NCI-H526 treated with DMSO at 0.1 percent for 48 hours (cell line): ENCODE data around the gene ARHGAP42.

Experiments used
- DNase-seq: peaks from one replicate; lab custom pipeline; 2025; lab: John Stamatoyannopoulos, UW

ARHGAP42 gene

DNA sequence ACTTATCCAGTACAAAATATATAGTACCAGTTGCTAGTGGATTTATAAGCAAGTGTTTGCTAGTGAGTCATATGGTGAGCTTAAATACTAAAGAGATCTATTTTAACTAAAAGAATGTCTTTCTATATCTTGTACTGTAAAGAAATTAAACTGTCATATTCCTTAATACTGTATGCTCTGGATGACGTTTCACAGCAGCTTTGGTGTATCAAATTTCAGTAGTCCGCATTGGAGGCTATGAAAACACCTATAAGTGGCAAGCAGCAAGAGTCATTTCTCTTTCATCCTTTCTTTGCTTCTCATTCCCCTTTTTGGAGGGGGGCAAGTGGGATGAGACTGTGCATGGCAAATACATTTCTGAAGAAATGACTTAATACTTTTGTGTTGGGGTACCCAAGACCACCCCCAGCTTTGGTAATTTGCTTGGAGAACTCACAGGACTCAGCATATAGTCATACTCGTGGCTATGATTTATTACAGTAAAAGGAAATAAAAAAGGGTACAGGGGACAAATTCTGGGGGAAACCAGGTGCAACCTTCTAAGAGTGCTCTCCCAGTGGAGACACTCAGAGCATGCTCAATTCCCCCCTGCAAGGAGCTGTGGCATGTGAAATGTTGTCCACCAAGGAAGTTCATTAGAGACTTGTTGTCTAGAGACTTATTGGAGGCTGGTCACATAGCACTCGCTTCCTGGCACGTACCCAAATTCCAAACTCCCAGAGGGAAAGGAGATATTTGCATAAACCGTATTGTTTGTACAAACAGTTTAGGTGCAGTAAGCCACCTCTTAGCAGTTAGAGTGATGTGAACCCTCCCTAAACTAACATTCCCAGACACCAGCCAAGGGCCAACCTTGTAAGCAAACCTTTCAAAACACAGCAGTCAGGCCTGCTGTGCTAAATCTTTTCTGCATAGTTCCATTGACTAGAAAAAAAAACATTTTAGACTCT lies 231.7 kb downstream of the ARHGAP42 start:
- DNase-seq, result peak; percentile 99

- DNase-seq, result no peak
These were observed 233.5 kb downstream of the ARHGAP42 start for GRCh38 chr11:100920593-100920992.

- no peak for DNase-seq
These were observed 235.0 kb downstream of the ARHGAP42 start for GRCh38 chr11:100922121-100922520.

DNA sequence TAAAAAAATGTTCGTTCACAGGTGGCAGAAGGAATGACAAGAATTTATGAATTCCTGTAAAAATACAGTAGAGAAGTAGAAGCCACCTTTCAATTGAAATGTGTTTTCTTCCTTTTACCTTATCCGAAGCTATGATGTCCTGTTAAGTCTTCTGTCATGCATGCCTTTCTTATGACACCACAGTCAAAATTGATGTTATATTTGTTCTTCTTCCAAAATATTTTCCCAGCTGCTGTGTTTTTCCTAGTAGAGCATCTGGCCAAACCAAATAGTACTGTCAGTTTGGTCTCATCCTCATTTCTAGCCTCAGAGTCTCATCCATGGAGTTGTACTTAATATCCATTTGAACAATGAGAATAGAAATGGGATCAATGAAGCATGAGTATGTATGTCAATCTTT lies 236.5 kb downstream of the ARHGAP42 start:
- no peak for DNase-seq

DNA sequence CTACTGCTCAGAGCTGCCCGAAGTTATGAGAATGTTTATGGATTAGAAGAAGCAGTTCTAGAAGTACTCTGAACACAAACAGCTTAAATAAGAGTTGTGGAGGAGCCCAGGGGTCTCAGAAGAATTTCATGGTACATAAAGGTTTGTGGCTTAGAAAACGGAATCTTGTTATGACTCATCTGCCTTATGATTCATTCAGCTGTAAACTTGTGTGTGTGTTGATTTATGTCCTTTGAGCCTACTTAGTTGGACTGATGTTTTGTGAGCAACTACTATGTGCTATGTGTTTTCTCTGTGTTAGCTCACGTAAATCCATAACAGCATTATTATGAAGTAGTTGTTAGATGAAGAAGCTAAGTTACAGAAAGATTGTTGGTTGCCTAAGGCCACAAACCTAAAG lies 238.8 kb downstream of the ARHGAP42 start:
- DNase-seq, result no peak

- no peak for DNase-seq
These were observed 240.5 kb downstream of the ARHGAP42 start for GRCh38 chr11:100927579-100927978.

DNA sequence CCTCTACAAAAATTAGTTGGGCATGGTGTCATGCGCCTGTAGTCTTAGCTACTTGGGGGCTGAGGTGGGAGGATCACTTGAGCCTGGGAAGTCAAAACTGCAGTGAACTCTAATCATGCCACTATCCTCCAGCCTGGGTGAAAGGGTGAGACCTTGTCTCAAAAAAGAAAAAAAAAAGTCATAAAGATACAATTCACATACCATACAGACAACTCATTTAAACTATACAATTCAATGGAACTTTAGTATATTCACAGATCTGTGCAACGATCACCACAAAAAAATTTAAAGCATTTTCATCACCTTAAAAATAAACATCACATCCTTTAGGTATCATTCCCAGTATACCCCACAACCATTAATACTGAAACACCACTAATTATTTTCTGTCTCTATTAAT lies 241.3 kb downstream of the ARHGAP42 start:
- no peak for DNase-seq

DNA sequence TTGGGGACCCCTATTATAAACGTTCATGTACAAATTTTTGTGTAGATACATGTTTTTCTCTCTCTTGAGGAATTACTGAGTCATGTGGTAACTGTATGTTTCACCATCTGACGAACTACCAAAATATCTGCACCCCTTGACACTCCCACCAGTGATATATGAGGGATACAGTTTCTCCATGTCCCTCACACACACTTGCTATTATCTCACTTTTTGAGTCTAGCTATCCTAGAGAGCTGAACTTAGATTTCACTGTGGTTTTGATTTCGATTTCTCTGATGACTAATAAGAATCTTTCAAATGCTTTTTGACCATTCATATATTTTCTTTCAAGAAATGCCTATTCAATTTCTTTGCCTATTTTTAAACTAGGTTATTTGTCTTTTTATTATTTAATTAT lies 242.3 kb downstream of the ARHGAP42 start:
- no peak for DNase-seq

- peak; percentile 66 for DNase-seq
These were observed 243.2 kb downstream of the ARHGAP42 start for GRCh38 chr11:100930185-100930778.

DNA sequence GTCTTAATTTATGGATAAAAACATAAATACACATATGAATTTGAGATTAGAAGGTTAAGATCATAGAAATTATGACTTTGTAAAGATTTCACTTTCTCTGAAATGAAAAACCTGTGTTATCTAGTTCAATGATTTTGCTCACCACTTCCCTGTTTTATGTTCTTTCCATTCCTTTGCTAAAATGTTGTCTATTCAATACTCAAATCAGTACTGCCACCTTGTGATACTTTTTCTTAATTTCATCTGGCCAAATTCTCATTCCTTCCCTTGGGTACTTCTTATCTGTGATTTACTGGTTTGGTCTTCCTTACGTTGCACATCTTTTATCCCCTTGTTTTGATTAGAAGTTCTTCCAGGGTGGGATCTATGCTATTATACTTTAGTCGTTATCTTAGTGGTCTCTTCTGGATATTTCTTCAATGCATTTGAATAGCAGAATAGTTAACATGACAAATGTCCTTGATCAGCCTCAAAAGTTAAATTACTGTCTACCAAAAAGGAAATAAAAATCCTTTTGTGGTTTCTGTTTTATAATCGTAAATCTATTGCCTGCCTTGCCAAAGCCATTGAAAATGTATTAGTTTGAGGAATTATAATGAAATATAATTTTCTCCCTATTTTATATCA lies 245.5 kb downstream of the ARHGAP42 start:
- DNase-seq, result peak; percentile 67

GRCh38 chr11:100936781-100937180 lies 249.7 kb downstream of the ARHGAP42 start:
- no peak for DNase-seq

DNA sequence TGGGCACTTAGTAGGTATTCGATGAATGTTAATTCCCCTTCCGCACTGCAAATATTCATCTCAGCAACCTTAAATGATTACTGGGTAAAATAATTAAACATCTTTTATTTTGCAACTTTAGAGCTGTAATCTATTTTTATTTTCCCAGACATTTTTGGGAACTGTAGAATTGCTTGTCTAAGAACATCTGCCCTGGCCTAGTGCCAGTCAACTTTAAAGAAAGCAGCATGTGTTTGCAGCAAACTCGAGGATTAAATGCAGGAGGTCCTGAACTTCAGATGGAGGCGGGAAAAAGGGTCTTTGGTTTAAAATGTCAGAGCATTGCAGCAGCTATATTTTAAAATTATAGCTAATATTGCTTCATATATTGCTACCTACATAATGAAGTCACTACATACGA lies 252.5 kb downstream of the ARHGAP42 start:
- no peak for DNase-seq

GRCh38 chr11:100940111-100940510 lies 253.0 kb downstream of the ARHGAP42 start:
- DNase-seq, result no peak

DNA sequence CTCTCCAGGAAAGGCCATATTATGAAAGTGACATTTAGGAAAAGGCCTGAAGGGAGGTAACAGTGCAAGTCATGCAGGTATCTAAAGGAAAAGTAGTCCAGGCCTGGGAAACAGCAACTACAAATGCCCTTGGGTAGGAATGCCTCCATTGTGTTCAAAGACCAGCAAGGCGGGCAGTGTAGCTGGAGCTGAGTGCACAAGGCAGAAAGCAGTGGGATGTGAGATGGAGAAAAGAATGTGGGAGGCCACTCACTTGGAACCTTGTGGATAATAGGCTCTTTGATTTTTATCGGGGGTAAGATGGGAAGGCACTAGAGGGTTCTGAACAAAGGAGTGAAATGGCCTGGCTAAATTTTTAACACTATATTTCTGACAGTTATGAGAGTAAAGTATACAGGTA lies 253.9 kb downstream of the ARHGAP42 start:
- DNase-seq, result no peak

DNA sequence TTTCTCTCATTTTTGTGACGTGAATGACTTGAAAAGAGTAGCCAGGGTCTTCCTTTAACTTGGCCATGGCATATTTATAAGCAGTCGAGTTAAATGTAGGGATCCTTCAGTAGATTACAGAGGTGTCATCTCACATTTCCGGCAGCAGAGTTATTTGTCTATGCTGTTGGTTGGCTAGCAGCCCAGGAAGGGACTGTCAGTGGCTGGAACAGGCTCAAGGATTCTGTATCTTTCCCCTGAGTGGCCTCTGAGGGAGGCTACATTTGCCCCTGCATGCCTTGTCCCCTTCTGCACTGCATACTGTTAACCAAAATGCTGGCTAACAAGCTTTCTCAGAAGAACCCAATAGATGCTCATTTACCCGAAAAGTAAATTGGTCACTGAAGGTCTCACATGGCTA lies 254.9 kb downstream of the ARHGAP42 start:
- DNase-seq, result no peak

GRCh38 chr11:100948936-100949335 lies 261.8 kb downstream of the ARHGAP42 start:
- no peak for DNase-seq

DNA sequence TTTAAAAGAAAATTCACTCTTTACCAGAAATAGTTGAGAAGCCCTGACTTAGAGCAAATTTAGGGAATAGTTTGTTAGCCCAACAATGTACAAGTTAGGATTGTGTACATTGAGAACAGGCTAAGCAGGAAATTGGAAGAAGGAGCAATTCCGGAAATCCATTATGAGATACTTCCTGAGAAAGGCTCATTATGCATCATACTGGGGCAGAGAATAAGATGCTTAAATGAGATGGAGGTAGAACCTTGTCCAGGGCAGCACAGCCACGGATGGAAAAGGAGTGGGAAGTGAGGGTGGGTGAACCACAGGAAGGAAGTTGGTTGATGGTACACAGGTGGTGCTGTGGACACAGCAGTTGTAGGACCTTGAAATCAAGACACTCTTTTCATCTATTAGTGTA lies 262.4 kb downstream of the ARHGAP42 start:
- DNase-seq, result no peak

DNA sequence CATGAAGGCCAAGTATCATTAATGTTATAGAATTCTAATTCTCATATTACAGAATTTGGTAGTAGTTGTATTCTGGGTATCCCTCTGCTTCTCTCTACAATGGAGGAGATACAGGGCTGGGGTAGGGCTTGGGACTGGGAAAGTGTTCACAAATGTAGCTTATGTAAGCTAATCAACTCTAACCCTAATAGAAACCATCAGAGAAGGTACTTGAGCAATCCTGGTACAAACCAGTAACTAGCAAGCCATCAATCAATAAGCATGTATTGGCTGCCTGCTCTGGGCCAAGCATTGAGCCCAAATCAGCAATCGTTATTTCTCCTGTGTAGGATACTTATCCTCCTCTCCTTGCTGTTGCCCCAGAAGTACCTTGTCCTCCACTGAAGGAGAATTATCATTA lies 268.2 kb downstream of the ARHGAP42 start:
- no peak for DNase-seq

GRCh38 chr11:100956351-100956750 lies 269.3 kb downstream of the ARHGAP42 start:
- DNase-seq, result no peak

DNA sequence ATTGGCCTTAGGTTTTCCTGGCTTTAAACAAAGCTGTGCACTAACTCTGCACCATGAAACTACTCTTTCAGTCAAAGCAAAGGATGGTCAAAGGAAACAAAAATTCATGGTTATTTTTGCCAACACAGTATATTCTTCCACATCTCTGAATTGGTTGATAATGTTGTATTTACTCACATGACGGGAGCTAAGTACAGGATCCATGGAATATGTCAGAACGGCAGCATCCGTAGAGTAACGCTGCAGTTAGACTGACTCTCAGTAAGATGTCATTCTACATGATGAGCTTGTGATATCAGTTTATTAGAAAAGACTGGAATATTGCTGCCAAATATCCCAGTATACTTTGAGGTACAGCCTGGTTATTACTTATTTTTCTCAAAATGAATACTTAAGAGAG lies 270.4 kb downstream of the ARHGAP42 start:
- DNase-seq, result no peak

DNA sequence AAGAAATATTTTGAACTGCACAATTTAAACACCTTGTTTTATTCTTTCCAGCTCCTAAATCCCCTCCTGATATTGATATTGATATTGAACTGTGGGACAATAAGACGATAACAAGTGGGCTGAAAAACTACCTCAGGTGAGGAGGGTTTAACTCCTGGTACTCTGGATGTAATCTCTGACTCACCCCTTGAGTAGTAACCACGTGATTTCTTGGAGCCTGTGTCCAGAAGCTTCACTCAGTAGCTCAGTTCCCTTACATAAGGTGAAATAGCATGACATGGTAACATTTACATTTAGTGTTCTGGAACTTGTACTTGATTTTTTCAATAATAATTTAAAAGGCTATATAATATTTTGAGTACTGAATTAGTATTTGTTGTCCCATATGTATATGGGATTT lies 274.5 kb downstream of the ARHGAP42 start:
- no peak for DNase-seq

DNA sequence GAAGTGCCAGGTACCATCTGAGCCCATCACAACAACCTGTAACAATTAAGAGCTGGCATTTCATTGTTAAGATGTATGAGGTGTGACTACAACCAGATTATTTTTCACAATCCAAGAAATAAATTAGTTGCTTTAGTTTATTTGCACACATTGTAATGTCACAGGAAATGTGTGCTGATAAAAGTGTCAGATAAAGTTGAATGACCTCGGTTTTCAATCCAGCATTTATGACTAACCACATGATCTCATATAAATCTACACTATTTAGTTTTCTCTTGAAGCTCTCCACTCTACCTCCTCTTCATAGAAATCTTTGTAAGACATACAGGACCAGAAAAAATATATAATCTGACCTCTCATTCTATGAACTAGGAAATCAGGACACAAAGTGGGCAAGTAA lies 276.3 kb downstream of the ARHGAP42 start:
- DNase-seq, result no peak

DNA sequence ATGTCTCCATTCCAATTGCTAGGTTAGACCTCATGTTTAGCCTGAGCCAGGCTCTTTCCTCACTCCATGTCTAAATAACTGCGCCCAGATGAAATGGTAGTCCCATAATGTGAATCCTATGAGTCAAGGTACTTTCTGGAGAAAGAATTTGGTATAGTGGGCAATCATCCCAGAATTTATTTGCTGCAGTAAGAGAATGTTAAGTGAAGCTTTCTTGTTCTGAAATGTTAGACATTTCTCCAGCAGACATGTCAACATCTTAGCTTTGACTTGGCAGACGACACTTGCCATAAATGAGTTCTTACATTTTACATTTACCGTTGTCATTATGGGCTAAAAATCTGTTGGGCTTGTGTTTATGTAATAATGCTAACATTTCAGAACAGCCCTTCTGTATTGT lies 277.3 kb downstream of the ARHGAP42 start:
- DNase-seq, result no peak
